DMS79 (cell line): ENCODE data around the gene IGSF21.

Experiments used
- DNase-seq: peaks from one replicate; lab custom pipeline; 2025; lab: John Stamatoyannopoulos, UW

Gene IGSF21

GRCh38 chr1:18329469-18330253 is 222.1 kb downstream of the IGSF21 start:
- no peak for DNase-seq

- no peak for DNase-seq
Measured at GRCh38 chr1:18332576-18332975, 225.0 kb downstream of the IGSF21 start.

- no peak for DNase-seq
Measured at GRCh38 chr1:18333220-18333619, 225.6 kb downstream of the IGSF21 start.

GRCh38 chr1:18336801-18337200 is 229.2 kb downstream of the IGSF21 start:
- no peak for DNase-seq

DNA sequence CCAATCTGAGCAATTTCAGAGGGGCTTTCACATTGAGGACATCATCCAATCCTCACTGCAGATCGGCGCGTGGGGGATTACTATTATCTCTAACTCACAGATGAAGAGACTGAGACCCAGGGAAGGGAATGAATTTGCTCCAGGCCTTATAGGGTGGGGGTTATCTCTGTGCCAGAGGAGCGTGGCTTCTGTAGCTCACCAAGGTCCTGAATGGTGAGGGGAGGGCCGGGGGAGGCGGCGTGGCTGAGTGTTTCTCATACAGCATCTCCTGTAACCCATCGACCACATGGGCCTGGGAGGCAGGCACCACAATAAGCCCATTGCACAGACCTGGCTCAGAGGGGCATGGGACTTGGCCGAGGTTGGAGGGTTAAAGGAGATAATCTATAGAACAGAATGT is 230.2 kb downstream of the IGSF21 start:
- no peak for DNase-seq

DNA sequence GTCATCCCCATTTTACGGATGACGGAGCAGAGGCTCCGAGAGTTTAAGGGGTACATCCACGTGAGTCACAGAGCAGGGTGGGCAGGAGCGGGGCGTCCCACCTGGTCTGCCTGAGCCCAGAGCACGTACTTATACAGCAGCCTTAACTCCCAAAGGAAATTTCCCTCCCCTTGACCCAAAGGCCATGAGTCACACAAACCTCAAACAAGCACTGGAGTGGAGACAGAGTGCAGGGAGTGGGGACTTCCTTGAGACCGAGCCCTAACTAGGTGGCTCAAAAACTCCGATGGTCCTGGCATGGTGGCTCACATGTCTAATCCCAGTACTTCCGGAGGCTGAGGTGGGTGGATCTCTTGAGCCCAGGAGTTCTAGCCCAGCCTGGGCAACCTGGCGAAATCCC is 231.6 kb downstream of the IGSF21 start:
- DNase-seq: no peak

- no peak for DNase-seq
Measured at GRCh38 chr1:18340158-18340764, 232.7 kb downstream of the IGSF21 start.

DNA sequence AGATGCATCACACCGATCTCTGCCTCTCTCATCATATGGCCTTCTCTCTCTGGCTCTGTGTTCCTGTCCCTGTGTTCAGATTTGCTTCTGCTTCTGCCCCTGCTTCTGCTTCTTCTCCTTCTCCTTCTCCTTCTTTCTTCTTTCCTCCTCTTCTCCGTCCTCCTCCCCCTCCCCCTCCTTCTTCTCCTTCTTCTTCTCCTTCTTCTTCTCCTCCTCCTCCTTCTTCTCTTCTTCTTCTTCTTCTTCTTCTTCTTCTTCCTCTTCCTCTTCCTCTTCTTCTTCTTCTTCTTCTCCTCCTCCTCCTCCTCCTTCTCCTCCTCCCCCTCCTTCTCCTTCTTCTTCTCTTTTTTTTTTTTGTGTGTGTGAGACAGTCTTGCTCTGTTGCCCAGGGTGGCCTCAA is 233.2 kb downstream of the IGSF21 start:
- DNase-seq: no peak

DNA sequence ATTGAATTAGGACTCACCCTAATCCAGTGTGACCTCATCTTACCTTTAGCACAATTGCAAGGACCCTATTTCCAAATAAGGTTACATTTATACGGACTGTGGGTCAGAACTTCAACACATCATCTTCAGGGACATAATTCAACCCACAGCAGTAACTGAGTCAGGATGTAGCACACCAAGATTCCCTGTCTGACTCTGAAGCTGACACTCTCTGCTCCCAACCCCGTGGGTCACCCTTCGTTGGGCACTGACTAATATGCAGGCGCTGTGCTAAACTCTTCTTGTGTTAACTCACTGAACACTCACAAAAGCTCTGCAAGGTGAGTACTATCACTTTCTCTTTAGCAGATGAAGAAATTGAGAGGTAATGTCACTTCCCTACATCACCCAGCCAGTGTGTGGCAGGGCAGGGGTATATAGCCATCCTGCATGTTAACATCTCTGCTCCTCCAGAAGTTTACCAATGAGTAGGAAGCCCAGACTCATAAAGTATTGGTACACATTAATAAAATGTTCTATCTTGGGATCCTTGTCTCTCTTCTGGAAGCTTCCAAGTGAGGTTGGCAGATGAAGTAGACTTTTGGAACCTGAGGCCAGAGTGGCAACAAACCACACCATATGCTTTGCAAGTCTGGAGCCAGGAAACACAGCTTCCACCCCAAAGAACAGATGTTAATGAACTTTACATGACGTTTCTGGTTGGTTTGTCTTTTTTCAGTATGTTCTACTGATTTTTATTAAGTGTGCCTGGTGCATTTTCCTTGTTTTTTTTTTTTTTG is 233.9 kb downstream of the IGSF21 start:
- DNase-seq: no peak

GRCh38 chr1:18342744-18343143 is 235.1 kb downstream of the IGSF21 start:
- DNase-seq: no peak

- DNase-seq: no peak
Measured at GRCh38 chr1:18343581-18343980, 236.0 kb downstream of the IGSF21 start.

DNA sequence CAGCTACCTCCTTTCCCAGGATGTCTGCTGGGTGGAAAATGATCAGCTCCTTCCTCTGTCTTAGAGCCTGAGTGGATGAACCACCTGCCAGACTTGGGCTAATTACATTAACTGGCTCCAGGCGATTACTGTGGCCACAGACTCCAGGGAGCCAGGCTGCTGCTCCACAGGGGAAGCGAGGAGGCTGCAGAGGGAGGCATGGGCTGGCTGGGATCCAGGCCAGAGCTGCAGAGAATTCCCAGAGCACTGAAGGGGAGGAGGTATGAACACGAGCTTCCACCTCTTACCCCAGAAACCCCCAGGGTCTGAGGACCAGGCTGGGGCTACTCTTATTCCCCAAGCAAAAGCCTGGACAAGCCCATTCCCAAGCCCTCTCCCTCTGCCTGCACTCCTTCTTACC is 237.2 kb downstream of the IGSF21 start:
- DNase-seq: peak; percentile 91

GRCh38 chr1:18347559-18347958 is 240.0 kb downstream of the IGSF21 start:
- DNase-seq: no peak

DNA sequence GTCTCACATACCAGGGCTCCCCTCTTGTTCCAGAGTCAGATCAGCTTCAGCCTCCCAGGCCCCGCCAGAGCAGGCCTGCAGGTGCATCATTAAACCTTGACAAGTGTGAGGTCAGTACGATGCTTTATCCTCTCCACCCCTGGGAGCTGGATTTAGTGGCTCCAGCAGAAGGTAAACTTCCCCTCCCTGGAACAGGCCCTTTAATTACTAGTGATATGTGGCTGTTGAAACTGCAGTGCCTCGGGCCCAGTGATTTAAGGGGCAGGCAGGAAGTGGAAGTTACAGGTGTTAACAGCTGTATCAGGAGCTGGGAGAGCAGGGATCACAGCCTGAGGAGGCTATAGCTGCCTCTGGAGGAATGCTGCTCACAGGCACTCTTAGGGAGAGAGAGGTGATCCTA is 240.8 kb downstream of the IGSF21 start:
- DNase-seq: peak; percentile 47

GRCh38 chr1:18350747-18351146 is 243.1 kb downstream of the IGSF21 start:
- no peak for DNase-seq

GRCh38 chr1:18351735-18352134 is 244.1 kb downstream of the IGSF21 start:
- no peak for DNase-seq

GRCh38 chr1:18352636-18353265 is 245.2 kb downstream of the IGSF21 start:
- no peak for DNase-seq

DNA sequence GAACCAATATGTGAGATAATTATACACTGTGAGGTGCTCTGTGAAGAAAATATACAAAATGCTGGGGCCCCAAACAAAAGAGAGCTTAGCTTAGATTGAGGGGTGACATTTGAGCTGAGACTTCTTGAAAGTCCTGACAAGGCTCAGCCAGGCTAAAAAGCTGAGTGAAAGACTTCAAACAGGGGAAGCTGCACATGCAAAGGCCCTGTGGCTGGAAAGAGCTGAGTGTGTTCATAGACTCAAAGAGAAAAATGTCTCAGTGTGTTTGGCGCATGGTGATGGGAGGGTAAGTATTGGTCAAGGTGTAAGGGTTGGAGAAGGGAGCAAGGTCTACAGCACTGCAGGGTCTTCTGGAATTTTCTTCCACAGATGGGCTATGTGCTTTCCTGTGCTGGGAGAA is 245.9 kb downstream of the IGSF21 start:
- no peak for DNase-seq

DNA sequence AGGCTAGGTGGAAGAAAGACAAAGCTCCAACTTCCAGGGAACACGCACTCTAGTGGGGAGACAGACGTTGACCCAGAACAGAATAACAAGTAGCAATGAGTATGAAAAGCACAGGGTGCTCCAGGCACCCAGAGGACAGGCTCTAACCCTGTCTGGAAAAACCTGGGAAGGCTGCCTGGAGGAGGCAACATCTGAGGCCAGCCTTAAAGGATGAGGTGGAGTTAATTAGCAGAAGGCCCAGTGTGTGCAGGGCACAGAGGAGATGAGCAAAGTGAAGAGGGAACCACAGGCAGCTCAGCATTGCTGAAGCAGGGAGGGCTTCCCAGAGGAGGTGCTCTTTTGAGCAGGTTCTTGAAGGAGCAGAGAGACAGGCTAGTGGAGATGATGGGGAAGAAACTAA is 246.4 kb downstream of the IGSF21 start:
- DNase-seq: no peak

DNA sequence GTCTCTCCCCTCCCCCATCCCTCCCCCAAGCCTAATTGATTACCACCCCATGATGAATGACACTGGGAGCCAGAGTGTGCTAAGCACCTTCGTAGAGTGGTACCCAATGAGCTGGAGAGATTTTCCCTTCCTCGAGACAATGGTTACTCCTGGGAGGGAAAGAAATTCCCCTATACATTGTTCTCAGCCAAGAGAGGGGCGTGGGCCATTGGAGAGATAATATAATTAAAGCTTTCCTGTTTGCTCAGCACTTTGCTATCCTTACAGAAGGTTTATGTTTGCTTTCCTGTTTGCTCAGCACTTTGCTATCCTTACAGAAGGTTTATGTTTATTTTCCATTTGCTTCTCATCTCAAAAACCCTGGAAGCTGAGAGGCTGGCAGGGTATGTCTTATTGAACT is 247.0 kb downstream of the IGSF21 start:
- DNase-seq: no peak

GRCh38 chr1:18357622-18358230 is 250.1 kb downstream of the IGSF21 start:
- no peak for DNase-seq

DNA sequence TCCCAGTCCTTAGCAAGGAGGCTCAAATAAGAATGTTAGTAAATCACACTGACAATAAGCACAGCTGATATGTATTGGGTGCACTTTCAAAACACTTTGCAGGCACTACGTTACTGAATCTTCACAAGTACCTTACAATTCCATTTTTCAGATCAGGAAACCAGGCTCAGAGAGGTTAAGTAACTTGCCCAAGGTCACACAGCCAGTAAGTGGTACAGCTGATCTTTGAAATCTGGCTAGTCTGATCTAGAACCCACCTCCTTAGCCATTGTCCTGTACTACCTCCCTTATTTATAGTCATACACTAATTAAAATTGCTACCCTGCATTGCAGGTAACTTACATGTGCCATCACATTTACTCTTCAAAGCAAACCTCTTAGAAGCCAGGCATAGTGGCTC is 251.0 kb downstream of the IGSF21 start:
- DNase-seq: no peak
